UCSD-AML1 (cell line): Measurements from ENCODE around the gene HKDC1.
"Not testable (repeated sequence)": the region's sequence is repeated elsewhere in the genome, so short reads cannot be mapped to it uniquely, and the experiment has no call there.

ENCODE experiments used
- DNase-seq: peaks from one replicate; lab custom pipeline; 2025; ENCODE audit not compliant: unreplicated experiment; lab: John Stamatoyannopoulos, UW

The HKDC1 gene

GRCh38 chr10:69220041-69220451 lies at the start of gene HKDC1:
Gene HKDC1 (plus strand): TSS chr10:69220332. CDS start chr10:69220436, 104 bp downstream.
- DNase-seq, result no peak

- DNase-seq, result no peak
These were observed 47.7 kb upstream of the HKDC1 start for GRCh38 chr10:69172241-69172982.

GRCh38 chr10:69175326-69175725 lies 44.8 kb upstream of the HKDC1 start:
- not testable (repeated sequence) for DNase-seq

GRCh38 chr10:69176823-69177222 lies 43.3 kb upstream of the HKDC1 start:
- no peak for DNase-seq

- DNase-seq, result peak; percentile 34
These were observed 40.9 kb upstream of the HKDC1 start for GRCh38 chr10:69179089-69179742.

GRCh38 chr10:69179743-69180524 lies 40.2 kb upstream of the HKDC1 start, which contains the start of gene SUPV3L1:
Gene SUPV3L1 (plus strand): TSS chr10:69180234. CDS start chr10:69180292, 58 bp downstream.
- peak; percentile 91 for DNase-seq

- DNase-seq, result no peak
These were observed 39.5 kb upstream of the HKDC1 start for GRCh38 chr10:69180525-69181204.

- DNase-seq, result no peak
These were observed 38.7 kb upstream of the HKDC1 start for GRCh38 chr10:69181433-69181832.

- DNase-seq, result no peak
These were observed 38.1 kb upstream of the HKDC1 start for GRCh38 chr10:69182005-69182404.

GRCh38 chr10:69186524-69186923 lies 33.6 kb upstream of the HKDC1 start:
- no peak for DNase-seq

- DNase-seq, result no peak
These were observed 19.1 kb upstream of the HKDC1 start for GRCh38 chr10:69201045-69201444.

GRCh38 chr10:69202332-69202731 lies 17.8 kb upstream of the HKDC1 start:
- no peak for DNase-seq

- no peak for DNase-seq
These were observed 11.4 kb upstream of the HKDC1 start for GRCh38 chr10:69208761-69209160.

- no peak for DNase-seq
These were observed 10.2 kb upstream of the HKDC1 start for GRCh38 chr10:69209787-69210484.

- DNase-seq, result no peak
These were observed 9.0 kb upstream of the HKDC1 start for GRCh38 chr10:69211104-69211503.

- DNase-seq, result no peak
These were observed 8.6 kb upstream of the HKDC1 start for GRCh38 chr10:69211524-69211923.

GRCh38 chr10:69213591-69214311 lies 6.4 kb upstream of the HKDC1 start:
- no peak for DNase-seq

GRCh38 chr10:69214666-69215131 lies 5.4 kb upstream of the HKDC1 start:
- DNase-seq, result no peak

- DNase-seq, result no peak
These were observed 4.5 kb upstream of the HKDC1 start for GRCh38 chr10:69215405-69216171.
